Mesodermal cell (in vitro differentiated cells): ENCODE results near the gene U2AF1. TPM values are rescaled to one million over a fixed set of nuclear protein-coding genes. Genes with fewer than 3 reads are reported as not detected.
"Not testable (repeated sequence)": the region's sequence is repeated elsewhere in the genome, so short reads cannot be mapped to it uniquely, and the experiment has no call there.

Experiments used
- H3K27ac ChIP-seq: 2 replicates; pipeline ENCODE4 v1.7.0; 2013; ENCODE audit warnings: mild to moderate bottlenecking, low read depth, low read length, moderate library complexity; ENCODE audit not compliant: severe bottlenecking
- H3K36me3 ChIP-seq: 2 replicates; pipeline ENCODE4 v1.7.1; 2013; ENCODE audit warnings: mild to moderate bottlenecking, low read length, moderate library complexity; ENCODE audit not compliant: control insufficient read depth, insufficient read depth
- H3K4me1 ChIP-seq: one replicate; pipeline ENCODE4 v1.7.1; 2013; ENCODE audit warnings: mild to moderate bottlenecking, low read length; ENCODE audit not compliant: insufficient read depth, control insufficient read depth, poor library complexity, severe bottlenecking
- H3K4me3 ChIP-seq: 2 replicates; pipeline ENCODE4 v1.7.0; 2013; ENCODE audit warnings: low read length, control low read depth, mild to moderate bottlenecking; ENCODE audit not compliant: insufficient read depth, poor library complexity, severe bottlenecking; ENCODE audit errors: extremely low read depth
- H3K9me3 ChIP-seq: 2 replicates; pipeline ENCODE4 v1.7.1; 2013; ENCODE audit warnings: mild to moderate bottlenecking, low read length, moderate library complexity; ENCODE audit not compliant: control insufficient read depth
- WGBS, 2 experiments: methylation state at CpG; one replicate each; pipeline ENCODE4 v1.1.5; 2013; ENCODE audit warnings: missing lambda C conversion rate in 2 of 2; ENCODE audit not compliant: insufficient coverage in 2 of 2; 5-methylcytosine and 5-hydroxymethylcytosine counted together
- polyA plus RNA-seq, 2 experiments: library from polyadenylated mRNA; stranded (reverse); fragments of 50-300 nt; gene quantifications; one replicate each; pipeline ENCODE4 v1.2.3, GENCODE V29; 2013

The U2AF1 gene, protein sequence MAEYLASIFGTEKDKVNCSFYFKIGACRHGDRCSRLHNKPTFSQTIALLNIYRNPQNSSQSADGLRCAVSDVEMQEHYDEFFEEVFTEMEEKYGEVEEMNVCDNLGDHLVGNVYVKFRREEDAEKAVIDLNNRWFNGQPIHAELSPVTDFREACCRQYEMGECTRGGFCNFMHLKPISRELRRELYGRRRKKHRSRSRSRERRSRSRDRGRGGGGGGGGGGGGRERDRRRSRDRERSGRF
- 107 TPM for polyA plus RNA-seq (2013, experiment 1 of 2)
- 96.5 TPM for polyA plus RNA-seq (2013, experiment 2 of 2)

DNA sequence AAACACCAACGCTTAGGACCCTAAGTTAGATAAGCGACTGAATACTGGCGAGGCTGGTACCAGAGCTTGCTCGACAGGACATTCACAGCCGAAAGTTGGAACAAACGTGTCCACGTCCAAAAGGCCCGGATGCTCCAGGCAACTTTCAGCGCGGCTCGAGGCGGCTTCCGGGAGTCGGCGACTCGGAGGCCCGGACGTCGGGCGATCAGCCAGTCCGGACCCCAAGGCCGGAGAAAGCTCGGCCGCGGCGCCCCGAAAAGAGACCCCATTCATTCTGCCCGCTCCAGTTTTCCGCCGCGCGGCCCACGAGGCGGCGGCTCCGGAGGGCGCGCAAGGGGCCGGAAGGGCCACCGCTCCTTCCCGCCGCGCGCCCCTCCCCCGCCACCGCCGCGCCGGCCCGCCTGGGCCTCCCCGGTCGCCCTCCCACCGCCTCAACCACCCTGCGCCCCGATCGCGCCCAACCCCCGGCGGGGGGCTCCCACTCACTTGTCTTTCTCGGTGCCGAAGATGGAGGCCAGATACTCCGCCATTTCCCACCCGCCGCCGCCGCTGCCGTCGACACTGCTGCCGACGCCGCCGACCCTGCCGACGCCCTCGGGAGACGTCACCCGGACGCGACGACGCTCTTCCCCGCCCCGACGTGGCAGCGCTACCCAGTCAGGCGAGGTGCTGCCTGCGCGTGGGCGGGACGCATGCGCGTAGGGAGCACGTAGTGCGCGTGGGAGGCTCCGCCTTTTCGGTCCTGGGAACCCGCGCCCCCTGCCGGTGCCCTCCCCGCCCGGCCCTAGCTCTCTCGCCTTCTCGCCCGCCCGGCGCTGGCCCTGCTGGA, at the start of gene U2AF1:
Gene U2AF1, minus strand, starts transcription at position 606 of the 829 bp plus-strand sequence. Its CDS starts 76 bp downstream, at position 530.
- H3K36me3 ChIP-seq, H3K4me1 ChIP-seq, H3K9me3 ChIP-seq: not testable (repeated sequence)
- Histone ChIP-seq H3K4me3 (peak within 1 kb of the TSS; percentile 27), H3K27ac (peak within 1 kb of the TSS; percentile 67)
- no CpG with 5 or more reads among the region's 107 CpGs for WGBS, 2 experiments

DNA sequence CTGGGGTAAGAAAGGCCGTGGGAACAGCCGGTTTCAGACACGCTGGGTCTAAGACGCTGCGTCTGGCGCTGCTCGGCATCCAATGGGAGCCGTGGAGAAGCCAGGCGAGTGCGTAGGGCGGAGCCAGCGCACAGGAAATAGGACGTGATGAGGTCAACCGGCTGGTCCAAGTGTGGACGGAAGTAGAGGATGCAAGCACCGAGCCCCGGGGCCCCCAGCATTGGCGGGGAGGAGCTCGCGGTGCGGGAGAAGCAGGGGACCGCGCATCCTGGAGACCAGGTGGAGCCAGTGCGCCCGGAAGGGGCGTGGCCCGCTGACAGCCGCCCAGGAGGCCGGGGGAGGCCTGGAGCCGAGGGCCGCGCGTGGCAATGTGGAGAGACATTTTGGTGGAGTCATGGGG, 46.2 kb upstream of the U2AF1 start:
- H3K9me3 ChIP-seq, H3K4me3 ChIP-seq, H3K36me3 ChIP-seq, H3K4me1 ChIP-seq, H3K27ac ChIP-seq: not testable (repeated sequence)
- no CpG with 5 or more reads among the region's 33 CpGs for WGBS, 2 experiments

DNA sequence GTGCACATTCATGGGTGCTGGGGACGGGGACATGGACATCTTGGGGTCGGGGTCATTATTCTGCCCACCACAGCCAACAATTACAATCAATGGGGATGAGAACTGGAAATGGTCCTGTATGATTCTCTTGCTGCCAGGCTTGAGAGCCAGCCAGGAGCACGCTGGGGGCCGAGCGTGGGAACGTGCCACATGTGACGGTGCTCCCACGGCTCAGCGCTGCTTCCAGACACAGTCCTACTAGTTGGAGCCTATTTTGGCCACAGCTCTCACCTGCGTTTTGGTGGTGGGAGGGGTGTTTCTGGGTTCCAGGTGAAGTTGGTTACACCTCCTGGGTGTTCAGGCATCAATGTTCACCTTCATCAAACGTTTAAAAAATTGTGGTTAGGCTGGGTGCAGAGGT, 42.0 kb upstream of the U2AF1 start:
- not testable (repeated sequence) for H3K27ac ChIP-seq, H3K4me1 ChIP-seq, H3K36me3 ChIP-seq, H3K4me3 ChIP-seq, H3K9me3 ChIP-seq
- no CpG with 5 or more reads among the region's 11 CpGs for WGBS, 2 experiments

DNA sequence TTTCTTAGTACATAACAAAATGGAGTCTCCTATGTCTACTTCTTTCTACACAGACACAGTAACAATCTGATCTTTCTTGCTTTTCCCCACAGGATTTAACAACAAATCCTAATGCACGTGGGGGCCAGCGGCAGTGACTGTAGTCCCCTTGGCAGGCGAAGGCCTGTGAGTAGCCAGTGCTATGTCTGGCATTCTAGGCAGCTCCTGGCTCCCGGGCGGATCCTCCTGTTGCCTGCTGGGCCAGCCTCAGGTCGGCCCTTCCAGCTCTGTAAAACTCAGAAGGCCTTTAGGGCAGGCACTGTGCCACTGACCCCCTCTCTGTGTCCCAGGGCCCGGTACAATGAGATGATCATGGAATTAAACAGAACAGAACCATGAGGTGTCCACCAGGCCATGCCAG, 40.6 kb upstream of the U2AF1 start:
- H3K27ac ChIP-seq, H3K36me3 ChIP-seq, H3K4me3 ChIP-seq, H3K4me1 ChIP-seq, H3K9me3 ChIP-seq: not testable (repeated sequence)
- WGBS, 2 experiments = no CpG with 5 or more reads among the region's 7 CpGs

DNA sequence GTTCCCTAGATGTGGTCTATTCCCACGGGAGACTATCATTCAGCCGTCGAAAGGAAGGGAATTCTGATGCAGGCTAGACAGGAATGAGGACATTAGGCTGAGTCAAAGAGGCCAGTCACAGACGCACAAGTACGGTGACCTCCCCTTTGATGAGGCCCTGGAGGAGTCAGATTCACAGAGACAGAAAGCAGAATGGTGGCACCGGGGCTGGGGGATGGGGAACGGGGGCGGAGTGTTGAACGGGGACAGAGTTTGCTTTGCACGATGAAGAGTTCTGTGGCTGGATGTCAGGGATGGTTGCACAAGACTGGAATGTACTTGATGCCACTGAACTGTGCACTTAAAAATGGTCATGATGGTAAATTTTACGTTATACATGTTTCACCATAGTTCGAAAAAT, 39.3 kb upstream of the U2AF1 start:
- not testable (repeated sequence) for H3K27ac ChIP-seq, H3K36me3 ChIP-seq, H3K4me3 ChIP-seq, H3K4me1 ChIP-seq, H3K9me3 ChIP-seq
- WGBS, 2 experiments = no CpG with 5 or more reads among the region's 12 CpGs

DNA sequence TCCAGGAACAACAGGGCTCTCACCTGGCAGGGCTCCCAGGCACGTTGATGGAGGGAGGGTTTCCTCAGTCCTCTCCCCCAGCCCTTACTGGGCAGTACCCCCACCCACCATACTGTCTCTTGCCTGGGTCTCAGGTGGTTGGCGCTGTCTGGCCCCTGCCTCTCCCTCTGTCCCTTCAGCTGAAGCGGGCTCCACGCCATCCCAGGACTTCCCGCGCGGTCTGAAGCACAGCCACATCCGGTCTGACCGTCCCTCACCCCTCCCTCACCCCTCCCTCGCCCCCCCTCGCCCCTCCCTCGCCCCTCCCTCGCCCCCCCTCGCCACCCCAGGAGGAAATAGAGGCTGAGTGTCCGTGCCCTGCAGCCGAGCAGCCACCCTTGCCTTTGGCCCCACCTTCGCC, 34.0 kb upstream of the U2AF1 start:
- H3K9me3 ChIP-seq, H3K27ac ChIP-seq, H3K4me3 ChIP-seq, H3K4me1 ChIP-seq, H3K36me3 ChIP-seq: not testable (repeated sequence)
- WGBS, 2 experiments = no CpG with 5 or more reads among the region's 17 CpGs

DNA sequence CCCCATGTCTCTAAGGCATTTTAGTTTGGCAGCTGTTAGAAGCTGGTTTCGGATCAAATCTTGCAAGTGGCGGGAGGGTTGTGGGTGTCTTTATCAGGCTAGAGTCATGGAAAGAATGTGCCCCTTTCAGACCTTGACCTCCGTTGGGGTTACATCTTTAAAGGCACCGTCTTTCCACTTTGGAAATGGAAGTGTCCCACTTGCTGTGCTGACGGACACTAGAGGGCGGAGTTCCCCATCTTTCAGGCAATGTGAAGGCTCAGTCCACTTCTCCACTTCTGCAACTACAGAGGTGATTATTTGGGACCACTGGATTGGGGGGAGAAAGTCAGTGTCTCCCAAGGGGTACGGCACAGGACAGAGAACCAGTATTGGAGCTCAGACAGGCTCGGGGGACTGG, 31.6 kb upstream of the U2AF1 start:
- not testable (repeated sequence) for H3K4me3 ChIP-seq, H3K36me3 ChIP-seq, H3K4me1 ChIP-seq, H3K27ac ChIP-seq, H3K9me3 ChIP-seq
- WGBS, 2 experiments = no CpG with 5 or more reads among the region's 8 CpGs

DNA sequence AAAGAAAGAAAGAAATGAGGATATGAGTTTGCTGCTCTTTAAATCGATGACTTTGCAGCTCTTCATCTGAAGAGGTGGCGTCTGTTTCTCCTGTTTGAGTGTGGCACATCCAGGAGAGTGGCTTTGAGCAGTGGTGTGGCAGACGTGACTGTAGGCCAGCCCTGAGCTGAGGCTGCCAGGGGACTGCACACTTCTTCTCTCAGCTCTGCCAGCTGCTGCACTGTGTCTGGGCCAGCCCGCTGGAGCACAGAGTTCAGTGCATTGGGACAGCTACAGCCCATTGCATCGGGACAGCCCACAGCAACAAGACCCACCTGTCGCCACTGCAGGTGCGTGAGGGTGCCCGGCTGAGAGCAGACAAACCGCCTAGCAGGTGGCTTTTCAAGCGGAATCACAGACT, 27.1 kb upstream of the U2AF1 start:
- no CpG with 5 or more reads among the region's 10 CpGs for WGBS, 2 experiments
- not testable (repeated sequence) for H3K36me3 ChIP-seq, H3K9me3 ChIP-seq, H3K4me1 ChIP-seq, H3K27ac ChIP-seq, H3K4me3 ChIP-seq

DNA sequence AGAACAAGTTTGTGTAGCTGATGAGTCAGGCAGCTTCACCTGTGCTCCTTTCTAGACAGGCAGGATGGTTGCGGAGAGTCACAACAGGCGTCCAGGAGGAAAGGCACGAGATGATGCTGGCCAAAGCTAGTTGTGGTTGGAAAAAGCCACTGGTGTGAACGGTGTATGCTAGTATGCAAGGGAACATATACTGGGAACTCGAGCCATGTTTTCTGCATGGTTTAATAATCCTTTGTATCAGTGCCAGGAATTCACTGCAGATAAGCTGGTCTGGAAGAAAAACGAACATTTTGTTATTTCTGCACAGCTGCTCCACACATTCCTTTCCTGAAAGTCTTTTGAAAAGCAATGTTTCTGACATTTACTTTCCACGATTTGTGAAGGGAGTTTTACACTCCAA, 22.7 kb upstream of the U2AF1 start:
- not testable (repeated sequence) for H3K27ac ChIP-seq, H3K36me3 ChIP-seq, H3K9me3 ChIP-seq, H3K4me1 ChIP-seq, H3K4me3 ChIP-seq
- no CpG with 5 or more reads among the region's 7 CpGs for WGBS, 2 experiments

DNA sequence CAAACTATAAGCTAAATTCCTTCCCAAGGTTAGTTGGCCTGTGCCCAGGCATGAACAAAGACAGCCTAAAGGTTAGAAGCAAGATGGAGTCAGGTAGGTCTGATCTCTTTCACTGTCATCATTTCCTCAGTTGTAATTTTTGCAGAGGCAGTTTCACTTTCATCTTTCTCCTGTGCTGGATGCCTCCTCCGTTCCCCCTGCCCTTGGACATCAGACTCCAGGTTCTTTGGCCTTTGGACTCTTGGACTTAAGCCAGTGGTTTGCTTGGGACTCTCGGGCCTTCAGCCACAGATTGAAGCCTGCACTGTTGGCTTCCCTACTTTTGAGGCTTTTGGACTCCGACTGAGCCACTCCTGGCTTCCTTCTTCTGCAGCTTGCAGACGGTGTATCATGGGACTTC, 8.6 kb upstream of the U2AF1 start:
- not testable (repeated sequence) for H3K9me3 ChIP-seq, H3K36me3 ChIP-seq, H3K27ac ChIP-seq, H3K4me1 ChIP-seq, H3K4me3 ChIP-seq
- no CpG with 5 or more reads among the region's 4 CpGs for WGBS, 2 experiments

DNA sequence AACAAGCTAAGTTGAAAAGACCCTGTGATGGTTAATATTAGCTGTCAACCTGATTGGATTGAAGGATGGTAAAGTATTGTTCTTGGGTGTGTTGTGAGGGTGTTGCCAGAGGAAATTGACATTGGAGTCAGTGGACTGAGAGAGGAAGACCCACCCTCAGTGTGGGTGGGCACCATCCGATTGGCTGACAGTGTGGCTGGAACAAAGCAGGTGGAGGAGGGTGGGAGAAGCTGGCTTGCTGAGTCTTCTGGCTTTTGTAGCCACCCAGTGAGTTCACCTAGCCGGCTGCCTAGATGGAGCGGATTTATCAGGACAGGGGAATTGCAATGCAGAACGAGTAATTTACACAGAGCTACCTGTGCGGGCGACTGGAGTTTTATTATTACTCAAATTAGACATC, 7.1 kb upstream of the U2AF1 start:
- H3K36me3 ChIP-seq, H3K4me1 ChIP-seq, H3K27ac ChIP-seq, H3K9me3 ChIP-seq, H3K4me3 ChIP-seq: not testable (repeated sequence)
- WGBS, 2 experiments = no CpG with 5 or more reads among the region's 6 CpGs
